ENCODE data around the gene H19. TPM values are rescaled to one million over a fixed set of nuclear protein-coding genes. Genes with fewer than 3 reads are reported as not detected.

Gene H19
- total and polyA plus RNA-seq, 9 of the 15 experiments (the other 6 are each of a cell fraction or from before 2014, with no cell fraction given), result 0.13 to 682 (median 15.7) TPM

DNA sequence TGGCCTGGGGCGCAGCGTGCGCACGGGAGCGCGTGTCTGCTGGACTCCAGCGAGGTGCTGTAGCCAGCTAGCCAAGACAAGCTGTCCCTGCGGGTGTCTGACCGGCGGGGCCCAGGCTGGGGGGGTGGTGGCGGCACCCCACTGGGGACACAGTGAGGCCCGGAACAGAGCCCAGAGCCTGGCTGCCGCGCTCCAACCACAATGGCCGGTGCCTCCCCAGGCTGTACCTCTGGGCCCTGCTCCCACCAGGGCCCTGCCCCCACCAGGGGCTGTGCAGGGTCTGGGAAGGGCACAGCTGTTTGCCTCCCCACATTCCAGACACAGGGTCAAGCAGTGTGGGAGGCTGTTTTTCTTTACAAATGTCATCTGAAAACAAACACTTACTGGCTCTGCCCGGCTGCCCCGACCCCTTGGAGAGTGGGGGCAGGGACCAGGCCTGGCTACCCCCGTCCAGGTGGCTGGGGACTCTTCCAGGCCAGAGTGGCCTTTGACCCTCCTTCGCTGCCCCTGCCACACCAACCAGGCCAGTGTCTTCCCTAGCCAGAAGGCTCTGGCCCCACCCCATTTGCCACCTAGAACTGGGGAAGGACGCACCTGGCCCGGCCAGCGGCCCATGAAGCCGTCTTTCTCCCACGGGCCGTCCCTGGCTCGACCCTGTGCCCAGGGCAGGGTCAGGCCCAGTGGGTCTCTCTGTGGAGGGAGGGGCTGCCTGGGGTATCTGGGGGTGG lies 14.6 kb downstream of the H19 start:
- H3K9me1 ChIP-seq (ENCODE audit: control insufficient read depth, insufficient read depth, low read length), result no peaks in the 10 kb centered on the region
- intact Hi-C loops (cut with micrococcal nuclease) (no loop called here), in situ Hi-C loops (cut with MboI) (no loop called here)
- no TSS peak for BruUV-seq (replicated peaks)
- H3K27me3 ChIP-seq (ENCODE audit: control insufficient read depth in 2 of 2, insufficient read depth in 2 of 2, low read length in 2 of 2), result no peaks in the 10 kb centered on the region
- no peaks in the 10 kb centered on the region for H3K36me3 ChIP-seq (ENCODE audit: control insufficient read depth, insufficient read depth, low read length)
- no peak overlapping the region for H3K4me3 ChIP-seq
- ATAC-seq (no peak), FAIRE-seq (no peak), DNase-seq (ENCODE audit: extremely low read depth in 1 of 4, low spot score in 3 of 4) (no peak)
- H3K4me1 ChIP-seq (replicated peaks in 1 of 2; ENCODE audit: control insufficient read depth in 2 of 2, insufficient read depth in 2 of 2, low read length in 2 of 2), result no peaks in the 10 kb centered on the region
- TF ChIP-seq GATA2 (CRISPR knock-in tag; IDR thresholded peaks at IDR 0.05), result no peak
- TF ChIP-seq, protein P1, sequence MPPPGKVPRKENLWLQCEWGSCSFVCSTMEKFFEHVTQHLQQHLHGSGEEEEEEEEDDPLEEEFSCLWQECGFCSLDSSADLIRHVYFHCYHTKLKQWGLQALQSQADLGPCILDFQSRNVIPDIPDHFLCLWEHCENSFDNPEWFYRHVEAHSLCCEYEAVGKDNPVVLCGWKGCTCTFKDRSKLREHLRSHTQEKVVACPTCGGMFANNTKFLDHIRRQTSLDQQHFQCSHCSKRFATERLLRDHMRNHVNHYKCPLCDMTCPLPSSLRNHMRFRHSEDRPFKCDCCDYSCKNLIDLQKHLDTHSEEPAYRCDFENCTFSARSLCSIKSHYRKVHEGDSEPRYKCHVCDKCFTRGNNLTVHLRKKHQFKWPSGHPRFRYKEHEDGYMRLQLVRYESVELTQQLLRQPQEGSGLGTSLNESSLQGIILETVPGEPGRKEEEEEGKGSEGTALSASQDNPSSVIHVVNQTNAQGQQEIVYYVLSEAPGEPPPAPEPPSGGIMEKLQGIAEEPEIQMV (tag; conservative IDR thresholded peaks at IDR 0.05; ENCODE audit: low read depth), result no peak
- TF ChIP-seq L3MBTL2 (IDR thresholded peaks at IDR 0.05), result no peak
- no peak for TF ChIP-seq TGIF2 (CRISPR knock-in tag; IDR thresholded peaks at IDR 0.05)
- no peak for TF ChIP-seq DPF2 (IDR thresholded peaks at IDR 0.05)
- no peak for TF ChIP-seq ZNF699 (CRISPR knock-in tag; IDR thresholded peaks at IDR 0.05; ENCODE audit: insufficient replicate concordance)
- TF ChIP-seq RERE (CRISPR knock-in tag; IDR thresholded peaks at IDR 0.05; ENCODE audit: borderline replicate concordance), result no peak
- TF ChIP-seq HOMEZ (CRISPR knock-in tag; IDR thresholded peaks at IDR 0.05), result no peak
- TF ChIP-seq SRSF3 (IDR thresholded peaks at IDR 0.05; ENCODE audit: insufficient read depth, low read length), result no peak
- TF ChIP-seq NRF1 (conservative IDR thresholded peaks at IDR 0.05 in 1 of 2, IDR thresholded peaks at IDR 0.05 in 1 of 2), result no peak
- no peak overlapping the region for H3K4me2 ChIP-seq (ENCODE audit: insufficient read depth, low read length)
- WGBS (ENCODE audit: insufficient coverage, low coverage, missing lambda C conversion rate), result no CpG with 5 or more reads among the region's 26 CpGs
- POLR2A ChIA-PET, result no interaction called here
- CTCF ChIA-PET (ENCODE audit: low intra/inter-chr PET ratio), result no interaction called here
- H3K9me3 ChIP-seq (replicated peaks; ENCODE audit: control insufficient read depth, insufficient read depth, low read depth, low read length), result no peaks in the 10 kb centered on the region
- no peak overlapping the region for H2AFZ ChIP-seq (ENCODE audit: low read depth, low read length)
- no peak overlapping the region for H3K27ac ChIP-seq (ENCODE audit: extremely low read depth, low read depth, low read length)
- H3K79me2 ChIP-seq (ENCODE audit: control insufficient read depth, insufficient read depth, low read length), result no peaks in the 10 kb centered on the region
- H3K9ac ChIP-seq (ENCODE audit: insufficient read depth in 1 of 2, low read depth in 2 of 2, low read length in 2 of 2), result no peak overlapping the region
- H4K20me1 ChIP-seq (replicated peaks; ENCODE audit: control insufficient read depth, insufficient read depth, low read length), result no peaks in the 10 kb centered on the region

All from K562 (cell line).